ENCODE results near the gene CCDC13.

Gene CCDC13

GRCh38 chr3:42723219-42723618 lies 49.8 kb downstream of the CCDC13 start:
- DNase-seq (ENCODE audit: low spot score), result no peak
- no peak overlapping the region for H3K27ac ChIP-seq
- TF ChIP-seq CTCF (IDR thresholded peaks at IDR 0.05), result no peak
- no peak overlapping the region for H3K4me3 ChIP-seq

Measured in coronary artery (tissue), 2 donors.